NCI-H345 treated with DMSO at 0.1 percent for 48 hours (cell line): ENCODE results near the gene CDK2AP2.
"Not testable (repeated sequence)": the region's sequence is repeated elsewhere in the genome, so short reads cannot be mapped to it uniquely, and the experiment has no call there.

Source experiments
- DNase-seq: peaks from one replicate; lab custom pipeline; 2025; ENCODE audit not compliant: unreplicated experiment; lab: John Stamatoyannopoulos, UW

The CDK2AP2 gene

GRCh38 chr11:67468056-67468455 lies 39.9 kb downstream of the CDK2AP2 start:
- DNase-seq, result no peak

GRCh38 chr11:67466962-67467771 lies 40.8 kb downstream of the CDK2AP2 start:
- no peak for DNase-seq

DNA sequence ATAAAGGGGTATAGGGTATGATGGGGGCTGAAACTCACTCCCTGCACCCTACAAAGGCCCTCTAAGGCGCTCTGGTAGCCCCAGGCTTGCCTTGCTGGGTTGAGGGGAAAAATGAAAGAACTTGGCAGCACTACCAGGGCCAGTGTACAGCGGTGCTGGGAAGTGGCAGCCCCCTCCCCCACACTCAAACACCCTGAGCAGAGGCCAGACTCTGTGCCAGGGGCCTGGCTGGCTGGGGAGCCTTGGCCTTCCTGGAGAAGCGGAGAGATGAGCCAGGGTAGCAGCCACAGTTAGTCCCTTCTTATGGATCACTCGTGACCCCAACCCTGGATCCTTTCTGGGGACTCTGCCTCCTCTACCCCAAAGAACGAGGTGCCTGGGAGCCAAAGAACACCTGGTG lies 41.6 kb downstream of the CDK2AP2 start:
- DNase-seq, result no peak

DNA sequence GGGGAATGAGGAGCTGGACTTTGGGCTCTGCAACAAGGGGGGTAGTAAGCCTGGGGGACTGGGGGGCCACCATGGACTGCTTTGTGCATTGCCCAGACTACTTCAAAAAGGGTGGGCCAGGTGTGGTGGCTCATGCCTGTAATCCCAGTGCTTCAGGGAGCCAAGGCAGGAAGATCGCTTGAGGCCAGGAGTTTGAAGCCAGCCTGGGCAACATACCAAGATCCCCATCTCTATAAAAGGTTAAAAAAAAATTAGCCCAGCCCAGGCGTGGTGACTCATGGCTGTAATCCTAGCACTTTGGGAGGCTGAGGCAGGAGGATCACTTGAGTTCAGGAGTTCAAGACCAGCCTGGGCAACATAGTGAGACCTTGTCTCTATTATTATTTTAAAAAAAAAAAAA lies 42.4 kb downstream of the CDK2AP2 start:
- DNase-seq, result not testable (repeated sequence)

DNA sequence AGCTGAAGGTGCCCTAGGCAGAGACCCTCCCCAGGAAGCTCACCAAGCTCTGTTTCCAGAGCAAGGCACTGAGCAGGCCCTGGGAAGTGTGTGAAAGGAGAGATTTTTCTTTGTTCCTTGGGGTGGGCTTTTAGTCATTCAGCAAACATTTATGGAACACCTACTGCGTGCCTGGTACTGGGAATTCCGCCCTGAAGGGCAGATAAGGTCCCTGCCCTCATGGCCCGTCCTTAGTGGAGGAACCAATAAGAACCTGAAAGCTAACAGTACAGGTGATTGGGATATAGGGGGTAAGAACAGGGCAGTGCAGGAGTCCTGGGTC lies 42.8 kb downstream of the CDK2AP2 start:
- DNase-seq, result no peak

DNA sequence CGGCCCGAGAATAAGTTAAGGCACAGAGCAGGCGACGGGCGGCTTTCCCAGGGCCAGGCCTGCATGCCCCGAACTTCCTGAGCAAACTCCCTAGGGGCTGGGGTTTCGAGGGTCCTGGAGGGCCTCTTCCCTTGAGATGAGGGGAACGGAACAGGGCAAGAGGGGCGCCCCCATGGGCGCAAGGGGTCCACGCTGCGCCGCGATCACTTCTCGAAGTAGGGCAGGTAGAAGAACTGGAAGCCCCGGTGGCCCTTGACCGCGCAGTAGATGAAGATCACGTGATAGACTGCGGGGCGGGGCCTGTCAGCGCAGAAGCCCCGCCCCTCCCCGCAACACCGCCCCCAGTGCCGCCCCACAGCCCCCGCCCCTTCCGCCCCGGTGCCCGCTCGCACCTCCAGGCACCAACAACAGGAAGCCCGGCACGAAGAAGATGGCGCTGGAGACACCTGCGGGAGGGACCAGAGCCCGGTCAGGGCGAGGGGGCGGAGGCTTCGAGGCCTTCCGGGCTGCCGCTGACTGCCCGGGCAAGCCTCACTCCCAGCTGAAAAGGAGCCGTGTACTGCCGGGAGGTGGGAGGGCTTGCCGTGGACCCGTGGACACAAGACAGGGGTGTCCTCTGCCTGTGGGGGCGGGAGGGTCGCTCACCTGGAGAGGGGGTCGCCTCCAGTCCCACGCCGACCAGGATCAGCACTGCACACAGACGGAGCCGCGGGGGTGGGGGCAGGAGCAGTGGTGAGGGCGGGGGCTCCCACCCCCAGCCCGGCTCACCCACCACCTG lies 43.4 kb downstream of the CDK2AP2 start:
- peak; percentile 14 for DNase-seq

DNA sequence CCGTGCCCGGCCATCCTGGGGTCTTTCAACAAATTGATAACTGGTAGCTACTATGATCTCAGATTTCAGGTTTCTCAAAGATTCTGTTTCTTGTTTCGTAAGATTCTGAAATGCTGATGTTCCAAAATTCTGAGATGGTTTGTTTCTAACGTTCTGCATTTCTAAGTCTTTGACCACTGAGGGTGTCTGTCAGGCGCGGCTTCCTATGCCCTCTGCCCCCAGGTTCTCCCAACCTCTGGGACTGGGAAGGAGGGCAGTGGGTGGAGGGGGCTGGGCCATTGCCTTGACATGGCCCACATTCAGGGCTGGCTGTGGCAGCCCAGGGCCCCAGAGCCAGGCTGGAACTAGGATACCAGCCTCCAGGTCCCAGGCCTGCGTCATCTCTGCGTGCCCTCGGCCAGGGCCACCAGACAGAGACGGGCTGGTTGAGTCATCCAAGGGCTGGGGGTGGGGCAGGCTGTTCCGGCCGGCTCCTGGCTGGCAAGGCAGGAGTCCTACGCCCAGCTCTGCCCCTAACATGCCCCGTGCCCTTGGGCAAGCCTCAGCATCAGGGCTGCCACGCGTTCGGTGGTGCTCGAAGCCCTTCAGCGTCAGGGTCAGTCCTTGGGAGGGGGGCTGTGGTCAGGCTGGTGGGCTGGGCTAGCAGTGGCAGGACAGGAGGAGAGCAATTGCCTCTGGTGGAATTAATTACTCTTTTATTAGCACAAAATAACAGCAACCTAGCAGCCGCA lies 44.1 kb downstream of the CDK2AP2 start:
- DNase-seq, result no peak

DNA sequence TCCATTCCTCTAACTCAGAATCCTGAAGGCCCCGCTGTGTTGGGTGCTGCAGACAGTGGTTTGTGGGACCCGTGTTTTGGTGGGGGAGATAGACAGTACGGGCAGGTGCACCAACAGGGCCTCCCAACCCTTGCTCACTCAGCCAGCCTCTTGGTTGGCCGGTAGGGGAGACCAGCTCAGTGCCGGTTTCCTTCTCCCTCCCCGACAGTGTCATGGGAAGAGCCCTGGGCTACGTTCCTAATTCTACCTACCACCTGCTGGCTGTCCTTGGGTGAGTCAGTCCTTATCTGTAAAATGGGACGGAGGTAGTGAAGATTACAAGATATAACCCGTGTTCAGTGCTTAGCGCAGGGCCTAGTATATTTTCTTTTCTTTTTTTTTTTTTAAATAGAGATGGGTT lies 44.8 kb downstream of the CDK2AP2 start:
- DNase-seq, result no peak

DNA sequence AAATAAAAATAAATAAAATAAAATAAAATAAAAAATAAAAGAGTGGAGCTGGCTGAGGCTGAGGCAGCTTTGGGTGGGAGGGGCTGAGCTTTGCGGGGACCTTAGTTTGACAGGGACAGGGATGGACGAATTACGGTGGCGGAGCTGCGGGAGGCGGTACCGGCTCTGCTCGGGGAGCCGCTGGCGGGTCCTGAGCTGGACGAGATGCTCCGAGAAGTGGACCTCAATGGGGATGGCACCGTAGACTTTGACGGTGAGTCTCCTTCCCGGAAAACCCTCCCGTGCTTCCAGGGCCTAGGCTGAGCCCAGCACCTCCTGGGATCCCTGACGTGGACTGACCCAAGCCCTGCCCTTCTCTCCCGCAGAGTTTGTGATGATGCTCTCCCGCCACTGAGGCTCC lies 49.7 kb downstream of the CDK2AP2 start:
- no peak for DNase-seq

GRCh38 chr11:67457453-67457852 lies 50.5 kb downstream of the CDK2AP2 start:
- no peak for DNase-seq
